Thyroid gland (tissue), 4 donors: ENCODE data around the gene KRTAP3-1.

ENCODE experiments used
- POLR2A ChIP-seq, 2 donors: fragments of 450-650 bp; IDR thresholded peaks; one replicate each; pipeline ENCODE4 v1.6.1; 2017; ENCODE audit warnings: antibody characterized with exemption in 2 of 2, mild to moderate bottlenecking in 2 of 2, moderate library complexity in 1 of 2
- TF ChIP-seq, protein P1 (sequence below), 6 experiments: fragments of 200-600 bp in 3 of 6; fragments of 450-650 bp in 3 of 6; sonication (generic) in 3 of 6; IDR thresholded peaks; one replicate each; pipeline ENCODE4 v1.5.1; 2016 to 2019; ENCODE audit warnings: antibody characterized with exemption in 6 of 6, mild to moderate bottlenecking in 2 of 6, inconsistent platforms in 1 of 6, moderate library complexity in 1 of 6

- TF ChIP-seq, protein P1, sequence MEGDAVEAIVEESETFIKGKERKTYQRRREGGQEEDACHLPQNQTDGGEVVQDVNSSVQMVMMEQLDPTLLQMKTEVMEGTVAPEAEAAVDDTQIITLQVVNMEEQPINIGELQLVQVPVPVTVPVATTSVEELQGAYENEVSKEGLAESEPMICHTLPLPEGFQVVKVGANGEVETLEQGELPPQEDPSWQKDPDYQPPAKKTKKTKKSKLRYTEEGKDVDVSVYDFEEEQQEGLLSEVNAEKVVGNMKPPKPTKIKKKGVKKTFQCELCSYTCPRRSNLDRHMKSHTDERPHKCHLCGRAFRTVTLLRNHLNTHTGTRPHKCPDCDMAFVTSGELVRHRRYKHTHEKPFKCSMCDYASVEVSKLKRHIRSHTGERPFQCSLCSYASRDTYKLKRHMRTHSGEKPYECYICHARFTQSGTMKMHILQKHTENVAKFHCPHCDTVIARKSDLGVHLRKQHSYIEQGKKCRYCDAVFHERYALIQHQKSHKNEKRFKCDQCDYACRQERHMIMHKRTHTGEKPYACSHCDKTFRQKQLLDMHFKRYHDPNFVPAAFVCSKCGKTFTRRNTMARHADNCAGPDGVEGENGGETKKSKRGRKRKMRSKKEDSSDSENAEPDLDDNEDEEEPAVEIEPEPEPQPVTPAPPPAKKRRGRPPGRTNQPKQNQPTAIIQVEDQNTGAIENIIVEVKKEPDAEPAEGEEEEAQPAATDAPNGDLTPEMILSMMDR (IDR thresholded peaks at IDR 0.05), result no peak
- TF ChIP-seq POLR2A (IDR thresholded peaks at IDR 0.05), result no peak
Measured at GRCh38 chr17:41012326-41013120, 3.6 kb upstream of the KRTAP3-1 start.
